ENCODE results near the gene ZNF579. TPM values are rescaled to one million over a fixed set of nuclear protein-coding genes. Genes with fewer than 3 reads are reported as not detected.

Gene ZNF579
- total and polyA plus RNA-seq, 9 of the 15 experiments (the other 6 are each of a cell fraction or from before 2014, with no cell fraction given) = 0.06 to 15.9 (median 1.6) TPM

- TF ChIP-seq HMGN3 (IDR thresholded peaks at IDR 0.05; ENCODE audit: borderline replicate concordance, extremely low read depth, insufficient read length, low read depth, low read length) (peak; percentile 49), PBX2 (CRISPR knock-in tag; IDR thresholded peaks at IDR 0.05; ENCODE audit: low read depth) (no peak), PBX2 (tag; conservative IDR thresholded peaks at IDR 0.05; ENCODE audit: low read depth) (no peak), FIP1L1 (IDR thresholded peaks at IDR 0.05; ENCODE audit: low read depth, low read length, poor library complexity, severe bottlenecking) (peak; percentile 39), RBM15 (IDR thresholded peaks at IDR 0.05; ENCODE audit: insufficient read depth, low read length) (no peak), TBP (optimal IDR thresholded peaks at IDR 0.05; ENCODE audit: low read depth, low read length) (peak; percentile 61), KLF6 (CRISPR knock-in tag; IDR thresholded peaks at IDR 0.05; ENCODE audit: borderline replicate concordance) (no peak), ZBTB26 (CRISPR knock-in tag; IDR thresholded peaks at IDR 0.05) (peak; percentile 81; the same call in 1 of the 2 replicates), SP1 (CRISPR knock-in tag; IDR thresholded peaks at IDR 0.05) (peak; percentile 64), HDGF (IDR thresholded peaks at IDR 0.05) (peak; percentile 99; the same call in 1 of the 2 replicates), HNRNPLL (IDR thresholded peaks at IDR 0.05; ENCODE audit: low read depth, low read length, poor library complexity, severe bottlenecking) (peak; percentile 70), CXXC5 (CRISPR knock-in tag; IDR thresholded peaks at IDR 0.05) (peak; percentile 59), OTX1 (CRISPR knock-in tag; IDR thresholded peaks at IDR 0.05) (peak; percentile 72), CCNT2 (IDR thresholded peaks at IDR 0.05; ENCODE audit: borderline replicate concordance, extremely low read depth, insufficient read length, low read depth, low read length) (peak; percentile 83), MAZ (CRISPR knock-in tag; conservative IDR thresholded peaks at IDR 0.05 in 1 of 2, IDR thresholded peaks at IDR 0.05 in 1 of 2) (peak; percentile 95 to 97), NELFE (IDR thresholded peaks at IDR 0.05; ENCODE audit: insufficient read depth, insufficient read length) (no peak), ZNF695 (CRISPR knock-in tag; IDR thresholded peaks at IDR 0.05) (0 out of 2 replicates have a peak, but pooled peaks have one; percentile 34), POLR2G (IDR thresholded peaks at IDR 0.05; ENCODE audit: low read depth, low read length) (peak; percentile 95), NR1H2 (CRISPR knock-in tag; IDR thresholded peaks at IDR 0.05) (0 out of 2 replicates have a peak, but pooled peaks have one; percentile 9), SUPT5H (IDR thresholded peaks at IDR 0.05) (peak; percentile 84), L3MBTL2 (IDR thresholded peaks at IDR 0.05) (0 out of 2 replicates have a peak, but pooled peaks have one; percentile 13), PHB (CRISPR knock-in tag; IDR thresholded peaks at IDR 0.05) (0 out of 2 replicates have a peak, but pooled peaks have one; percentile 56), SRF (CRISPR knock-in tag; IDR thresholded peaks at IDR 0.05) (peak in 1 of 2 experiments; percentile 70; a peak in 2 of 4 replicates), SAP30 (IDR thresholded peaks at IDR 0.05; ENCODE audit: borderline replicate concordance, insufficient read depth, low read depth, low read length, poor library complexity, severe bottlenecking) (peak; percentile 67), MBD2 (IDR thresholded peaks at IDR 0.05; ENCODE audit: borderline replicate concordance, low read depth) (peak; percentile 16; the same call in 1 of the 2 replicates)
These were observed 18.2 kb upstream of the ZNF579 start (continued) for GRCh38 chr19:55598719-55599467.

Data from K562 (cell line).